Esophagus muscularis mucosa (tissue), 3 donors: Measurements from ENCODE around the gene SDR9C7.
"Not testable (repeated sequence)": the region's sequence is repeated elsewhere in the genome, so short reads cannot be mapped to it uniquely, and the experiment has no call there.

Experiments
- CTCF ChIP-seq, 3 experiments: fragments of 200-600 bp in 2 of 3; fragments of 450-650 bp in 1 of 3; sonication (generic) in 2 of 3; IDR thresholded peaks; one replicate each; pipeline ENCODE4 v1.5.1; 2017 to 2019; ENCODE audit warnings: antibody characterized with exemption in 3 of 3, mild to moderate bottlenecking in 2 of 3, moderate library complexity in 1 of 3
- POLR2A ChIP-seq: fragments of 450-650 bp; IDR thresholded peaks from one replicate; pipeline ENCODE4 v1.6.1; 2017; ENCODE audit warnings: antibody characterized with exemption, moderate library complexity, mild to moderate bottlenecking, low read depth
- POLR2AphosphoS5 ChIP-seq, 2 donors: sonication (generic); formaldehyde crosslinking; IDR thresholded peaks; one replicate each; pipeline ENCODE4 v1.6.1; 2017; ENCODE audit warnings: antibody characterized with exemption in 2 of 2

- not testable (repeated sequence) for TF ChIP-seq CTCF (IDR thresholded peaks at IDR 0.05); POLR2A; POLR2AphosphoS5 (IDR thresholded peaks at IDR 0.05)
These were observed 9.2 kb upstream of the SDR9C7 start for GRCh38 chr12:56943374-56943773.
